Neural progenitor cell (in vitro differentiated cells): ENCODE results near the gene ACAD9. TPM values are rescaled to one million over a fixed set of nuclear protein-coding genes. Genes with fewer than 3 reads are reported as not detected.

Experiments used
- DNase-seq: peaks from one replicate; pipeline ENCODE4 v3.0.0-alpha.2; 2016; ENCODE audit warnings: low spot score
- H2AFZ ChIP-seq: fragments of 200-600 bp; sonication (generic); replicated peaks from 2 replicates; pipeline ENCODE4 v1.6.1; 2016; ENCODE audit warnings: antibody characterized with exemption
- H3F3A ChIP-seq: fragments of 200-600 bp; sonication (generic); 2 replicates; pipeline ENCODE4 v1.6.1; 2016; ENCODE audit warnings: antibody characterized with exemption, low read depth
- H3K27ac ChIP-seq: fragments of 200-600 bp; sonication (generic); 2 replicates; pipeline ENCODE4 v1.5.1; 2016; ENCODE audit warnings: mild to moderate bottlenecking
- H3K27me3 ChIP-seq: fragments of 200-600 bp; sonication (generic); 2 replicates; pipeline ENCODE4 v1.6.1; 2016; ENCODE audit warnings: mild to moderate bottlenecking, moderate library complexity
- H3K36me3 ChIP-seq: fragments of 200-600 bp; sonication (generic); 2 replicates; pipeline ENCODE4 v1.5.1; 2016
- H3K4me1 ChIP-seq: fragments of 200-600 bp; sonication (generic); 2 replicates; pipeline ENCODE4 v1.6.1; 2016; ENCODE audit warnings: mixed run types
- H3K4me2 ChIP-seq: fragments of 200-600 bp; sonication (generic); 2 replicates; pipeline ENCODE4 v1.6.1; 2016
- H3K4me3 ChIP-seq: fragments of 200-600 bp; sonication (generic); 2 replicates; pipeline ENCODE4 v1.5.1; 2016
- H3K79me2 ChIP-seq: fragments of 200-600 bp; sonication (generic); 2 replicates; pipeline ENCODE4 v1.6.1; 2016; ENCODE audit warnings: low read depth
- H3K9ac ChIP-seq: fragments of 200-600 bp; sonication (generic); 2 replicates; pipeline ENCODE4 v1.6.1; 2016
- H3K9me3 ChIP-seq: fragments of 200-600 bp; sonication (generic); 2 replicates; pipeline ENCODE4 v1.5.1; 2016; ENCODE audit warnings: low read depth
- H4K20me1 ChIP-seq: fragments of 200-600 bp; sonication (generic); 2 replicates; pipeline ENCODE4 v1.6.1; 2016; ENCODE audit warnings: low read depth
- H3K27ac Mint-ChIP-seq: 3 replicates; pipeline ENCODE4 v1.8.0; 2021; ENCODE audit warnings: mixed read lengths
- H3K27me3 Mint-ChIP-seq: 2 replicates; pipeline ENCODE4 v1.8.0; 2022; ENCODE audit warnings: low read depth, mild to moderate bottlenecking, inconsistent platforms, moderate library complexity, mixed read lengths; ENCODE audit not compliant: insufficient read depth
- H3K36me3 Mint-ChIP-seq: 3 replicates; pipeline ENCODE4 v1.8.0; 2021; ENCODE audit warnings: mixed read lengths
- H3K4me1 Mint-ChIP-seq: 3 replicates; pipeline ENCODE4 v1.8.0; 2021; ENCODE audit warnings: mixed read lengths
- H3K4me3 Mint-ChIP-seq: 3 replicates; pipeline ENCODE4 v1.8.0; 2021; ENCODE audit warnings: mild to moderate bottlenecking, moderate library complexity, mixed read lengths
- H3K9me3 Mint-ChIP-seq: 3 replicates; pipeline ENCODE4 v1.8.0; 2020; ENCODE audit warnings: mixed read lengths
- CTCF ChIP-seq: fragments of 200-600 bp; sonication (generic); IDR thresholded peaks from 2 replicates; pipeline ENCODE4 v1.5.1; 2017; ENCODE audit warnings: antibody characterized with exemption, mild to moderate bottlenecking
- EZH2 ChIP-seq: fragments of 200-600 bp; sonication (generic); IDR thresholded peaks from 2 replicates; pipeline ENCODE4 v1.6.1; 2017; ENCODE audit warnings: antibody characterized with exemption, mild to moderate bottlenecking, moderate library complexity
- EZH2phosphoT487 ChIP-seq: fragments of 200-600 bp; sonication (generic); IDR thresholded peaks from 2 replicates; pipeline ENCODE4 v1.6.1; 2017; ENCODE audit warnings: antibody characterized with exemption
- total RNA-seq: library from RNA; depleted of rRNA; stranded (reverse); fragments of >200 nt; gene quantifications from 2 replicates; pipeline ENCODE4 v1.2.3, GENCODE V29; 2015; ENCODE audit warnings: low replicate concordance

ACAD9 gene
- total RNA-seq, 1 donor from 2014 or later, result 25.0 TPM

DNA sequence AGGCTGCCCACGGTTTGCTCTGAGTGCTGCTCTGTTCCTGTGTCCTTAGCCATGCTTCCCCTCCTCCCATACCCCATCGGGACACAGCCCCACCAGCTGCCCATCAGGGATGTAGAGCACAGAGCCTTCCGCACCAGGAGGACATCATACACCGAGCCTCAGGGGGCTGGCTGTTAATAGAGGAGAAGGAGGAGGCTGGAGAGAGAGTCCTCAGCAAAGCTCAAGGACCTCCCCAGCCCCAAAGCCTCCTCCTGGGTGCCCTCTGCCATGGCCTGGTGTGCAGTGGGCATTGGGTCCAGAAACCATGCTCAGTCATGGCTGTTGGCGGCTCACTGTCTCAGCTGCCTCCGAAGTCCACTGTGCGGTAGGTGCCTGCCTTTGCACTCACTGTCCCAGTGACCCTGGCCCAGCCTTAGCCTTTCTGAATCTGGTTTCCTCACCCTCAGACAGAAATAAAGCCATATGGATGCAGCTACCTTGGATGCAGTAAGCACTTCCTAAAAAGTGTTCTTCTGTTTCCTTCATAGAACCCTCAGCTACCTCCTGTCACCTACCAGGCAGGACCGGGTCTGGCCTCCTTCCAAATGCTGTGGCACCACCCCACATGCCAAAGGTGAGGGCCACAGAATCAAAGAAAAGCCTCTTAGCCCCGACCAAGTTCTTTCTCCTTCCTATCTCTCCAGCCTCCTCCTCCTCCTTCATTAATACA is 53.9 kb downstream of the ACAD9 start:
- H2AFZ ChIP-seq, result no peak overlapping the region
- no peak overlapping the region for H3K4me3 Mint-ChIP-seq

DNA sequence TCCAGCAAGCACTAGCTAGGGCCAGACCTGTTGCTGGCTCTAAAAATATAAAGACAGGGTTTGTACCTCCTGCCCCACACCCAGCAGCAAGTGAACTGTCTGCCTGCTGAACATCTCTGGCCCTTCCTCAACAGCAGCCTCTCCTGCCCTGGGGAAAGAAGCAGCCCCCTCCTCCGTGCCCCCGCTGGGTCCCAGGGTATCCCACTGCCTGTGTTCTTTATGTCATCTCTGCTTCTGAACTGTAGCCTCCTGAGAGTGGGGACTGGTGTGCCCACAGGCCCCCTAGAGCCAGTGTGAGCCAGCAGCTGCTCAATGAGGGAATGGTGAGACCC is 54.5 kb downstream of the ACAD9 start:
- Histone ChIP-seq H3K4me3 (no peak overlapping the region), H3K4me1 (no peaks in the 10 kb centered on the region), H4K20me1 (no peaks in the 10 kb centered on the region), H3F3A (no peaks in the 10 kb centered on the region), H3K9me3 (peaks cover 9% of the 10 kb centered on the region), H3K9ac (no peak overlapping the region), H3K27me3 (no peaks in the 10 kb centered on the region), H2AFZ (no peak overlapping the region), H3K4me2 (no peak overlapping the region), H3K27ac (no peak overlapping the region), H3K36me3 (no peaks in the 10 kb centered on the region), H3K79me2 (no peaks in the 10 kb centered on the region)
- Mint-ChIP-seq H3K27me3 (peaks cover 2% of the 10 kb centered on the region), H3K4me3 (no peak overlapping the region), H3K4me1 (no peaks in the 10 kb centered on the region), H3K36me3 (peaks cover 10% of the 10 kb centered on the region), H3K9me3 (peaks cover 6% of the 10 kb centered on the region), H3K27ac (no peak overlapping the region)
- no peak for DNase-seq
- no peak for TF ChIP-seq EZH2
- TF ChIP-seq CTCF, result no peak
- TF ChIP-seq EZH2phosphoT487, result no peak

More for the DNA sequence above, 53.9 kb downstream of the ACAD9 start:
- no peak for DNase-seq
- Histone ChIP-seq H3K27ac (no peak overlapping the region), H3K4me3 (no peak overlapping the region), H3K4me2 (no peak overlapping the region), H3K4me1 (no peaks in the 10 kb centered on the region), H3K9ac (no peak overlapping the region), H3K36me3 (no peaks in the 10 kb centered on the region), H3F3A (no peaks in the 10 kb centered on the region), H4K20me1 (no peaks in the 10 kb centered on the region), H3K9me3 (peaks cover 9% of the 10 kb centered on the region), H3K79me2 (no peaks in the 10 kb centered on the region), H3K27me3 (no peaks in the 10 kb centered on the region)
- Mint-ChIP-seq H3K9me3 (peaks cover 10% of the 10 kb centered on the region), H3K27me3 (peaks cover 2% of the 10 kb centered on the region), H3K4me1 (no peaks in the 10 kb centered on the region), H3K27ac (no peak overlapping the region), H3K36me3 (peaks cover 11% of the 10 kb centered on the region)
- TF ChIP-seq EZH2phosphoT487, result no peak
- no peak for TF ChIP-seq EZH2

GRCh38 chr3:128935922-128936321 is 56.5 kb downstream of the ACAD9 start:
- H3K27me3 Mint-ChIP-seq, result peaks cover 2% of the 10 kb centered on the region
- DNase-seq, result no peak
- Histone ChIP-seq H3K79me2 (no peaks in the 10 kb centered on the region), H3K9me3 (no peaks in the 10 kb centered on the region), H3K4me3 (no peak overlapping the region), H3K27ac (no peak overlapping the region), H3K36me3 (no peaks in the 10 kb centered on the region), H3F3A (no peaks in the 10 kb centered on the region), H3K4me1 (no peaks in the 10 kb centered on the region), H4K20me1 (no peaks in the 10 kb centered on the region), H3K4me2 (no peak overlapping the region), H2AFZ (no peak overlapping the region), H3K9ac (no peak overlapping the region), H3K27me3 (no peaks in the 10 kb centered on the region)
- no peaks in the 10 kb centered on the region for H3K4me1 Mint-ChIP-seq
- H3K27ac Mint-ChIP-seq, result peak overlapping the region; percentile 75
- no peak overlapping the region for H3K4me3 Mint-ChIP-seq
- TF ChIP-seq EZH2phosphoT487 (no peak), CTCF (no peak), EZH2 (no peak)
- peaks cover 2% of the 10 kb centered on the region for H3K36me3 Mint-ChIP-seq
- H3K9me3 Mint-ChIP-seq, result no peaks in the 10 kb centered on the region

GRCh38 chr3:128936341-128936740 is 56.9 kb downstream of the ACAD9 start:
- H3K4me2 ChIP-seq, result no peak overlapping the region
- no peak overlapping the region for H3K27ac ChIP-seq
- H3K9ac ChIP-seq, result no peak overlapping the region
- no peak overlapping the region for H3K4me3 ChIP-seq
- DNase-seq, result no peak
- H3K9me3 Mint-ChIP-seq, result no peaks in the 10 kb centered on the region
- no peaks in the 10 kb centered on the region for H3K4me1 ChIP-seq
- H3K27ac Mint-ChIP-seq, result peak overlapping the region; percentile 75
- no peaks in the 10 kb centered on the region for H3K27me3 ChIP-seq
- H3K27me3 Mint-ChIP-seq, result peaks cover 2% of the 10 kb centered on the region
- no peaks in the 10 kb centered on the region for H4K20me1 ChIP-seq
- H3K36me3 ChIP-seq, result no peaks in the 10 kb centered on the region
- H3K79me2 ChIP-seq, result no peaks in the 10 kb centered on the region
- TF ChIP-seq EZH2 (no peak), EZH2phosphoT487 (no peak), CTCF (no peak)
- H3K9me3 ChIP-seq, result no peaks in the 10 kb centered on the region
- H3F3A ChIP-seq, result no peaks in the 10 kb centered on the region
- no peak overlapping the region for H3K4me3 Mint-ChIP-seq
- peaks cover 2% of the 10 kb centered on the region for H3K36me3 Mint-ChIP-seq
- H3K4me1 Mint-ChIP-seq, result no peaks in the 10 kb centered on the region
- no peak overlapping the region for H2AFZ ChIP-seq
